MV-4-11 (cell line): Measurements from ENCODE around the gene RGS6.

Experiments
- DNase-seq: peaks from one replicate; lab custom pipeline; 2025; lab: John Stamatoyannopoulos, UW

The RGS6 gene

DNA sequence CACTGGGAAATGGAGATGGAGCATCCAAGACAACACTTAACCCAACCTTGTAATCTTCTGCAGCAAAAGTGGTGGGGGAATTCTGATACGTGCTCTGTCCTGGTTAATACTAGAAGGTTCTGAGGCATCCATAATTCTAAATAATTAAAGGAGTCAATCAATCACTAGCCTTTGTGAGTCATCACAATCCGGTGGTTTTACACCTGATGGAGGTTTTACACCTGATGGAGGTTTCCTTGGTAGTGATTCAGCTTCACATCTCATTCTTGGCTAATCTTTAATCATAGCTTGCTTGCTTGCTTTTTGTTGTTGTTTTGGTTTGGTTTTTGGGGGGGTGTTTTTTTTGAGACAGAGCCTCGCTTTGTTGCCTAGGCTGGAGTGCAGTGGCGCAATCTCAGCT lies 618.3 kb downstream of the RGS6 start:
- no peak for DNase-seq

DNA sequence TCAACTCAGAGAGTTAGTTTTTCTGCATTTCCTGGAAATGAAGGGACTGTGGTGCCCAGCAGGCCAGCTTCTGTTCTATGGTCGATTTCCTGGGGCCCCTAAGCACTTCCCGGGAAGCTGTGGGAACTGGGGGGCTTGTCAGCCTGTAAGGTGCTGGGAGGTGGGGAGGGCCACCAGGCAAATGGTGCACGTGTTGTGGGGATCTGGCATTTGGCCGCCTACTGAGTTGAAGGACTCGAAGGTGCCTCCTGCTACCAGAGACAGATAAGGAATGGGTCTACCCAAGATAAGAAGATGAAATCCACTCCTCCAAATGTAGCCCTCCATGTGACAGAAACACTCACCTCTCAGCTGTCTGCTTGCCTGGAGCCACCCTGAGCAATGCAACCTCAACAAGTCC lies 620.0 kb downstream of the RGS6 start:
- no peak for DNase-seq

GRCh38 chr14:72553161-72553560 lies 620.9 kb downstream of the RGS6 start:
- peak; percentile 17 for DNase-seq

- no peak for DNase-seq
Observed at GRCh38 chr14:72553656-72554055, 621.4 kb downstream of the RGS6 start.

- no peak for DNase-seq
Observed at GRCh38 chr14:72554401-72554800, 622.2 kb downstream of the RGS6 start.

DNA sequence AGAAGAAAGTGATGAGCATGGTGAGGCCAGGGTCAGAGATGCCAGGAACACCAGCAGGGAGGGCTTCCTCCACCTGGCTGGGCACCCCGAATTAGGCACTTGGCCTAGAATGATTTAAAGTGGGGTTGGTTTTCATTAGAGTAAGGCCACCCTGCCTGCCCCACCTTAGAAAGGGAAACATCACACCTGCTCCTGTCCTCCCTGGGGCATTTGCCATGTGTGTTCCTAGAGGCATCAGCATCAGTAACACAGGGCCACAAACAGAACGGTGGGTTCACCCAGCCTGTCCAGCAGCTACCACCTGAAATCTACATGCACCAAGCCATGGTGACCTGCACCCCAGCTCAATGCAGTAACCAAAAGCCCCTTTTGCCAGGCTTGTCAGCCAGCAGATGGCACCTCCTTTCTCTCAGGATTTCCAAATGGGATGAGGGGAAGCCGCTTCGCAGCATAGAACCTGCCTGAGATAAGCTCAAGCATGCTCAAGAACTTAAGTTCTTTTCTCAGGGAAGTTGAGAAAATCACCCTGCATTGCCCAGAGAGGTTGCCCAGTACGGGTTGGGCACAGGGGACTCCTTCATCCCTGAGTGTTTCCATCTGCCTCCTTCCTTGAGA lies 622.9 kb downstream of the RGS6 start:
- DNase-seq, result no peak

- DNase-seq, result no peak
Observed at GRCh38 chr14:72555609-72556000, 623.4 kb downstream of the RGS6 start.

DNA sequence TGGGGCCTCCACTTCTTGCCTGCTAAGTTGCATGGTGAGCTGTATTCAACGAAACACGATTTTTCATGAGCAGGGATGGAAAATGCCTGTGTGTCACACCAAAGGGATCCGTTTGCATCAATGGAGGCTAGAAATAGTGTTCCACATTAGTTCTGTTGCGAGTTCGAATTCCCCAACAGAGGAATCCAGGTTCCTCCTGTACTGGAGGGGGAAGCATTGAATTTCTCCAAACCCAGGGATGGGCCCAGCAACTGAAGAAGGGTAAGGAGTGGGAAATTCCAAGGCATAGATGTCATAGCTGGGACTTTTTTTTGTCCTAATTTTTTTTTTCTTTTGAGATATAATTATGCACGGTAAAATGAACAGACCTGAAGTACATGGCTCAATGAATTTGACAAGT lies 625.4 kb downstream of the RGS6 start:
- DNase-seq, result no peak

GRCh38 chr14:72558721-72559120 lies 626.5 kb downstream of the RGS6 start:
- DNase-seq, result peak; percentile 16

DNA sequence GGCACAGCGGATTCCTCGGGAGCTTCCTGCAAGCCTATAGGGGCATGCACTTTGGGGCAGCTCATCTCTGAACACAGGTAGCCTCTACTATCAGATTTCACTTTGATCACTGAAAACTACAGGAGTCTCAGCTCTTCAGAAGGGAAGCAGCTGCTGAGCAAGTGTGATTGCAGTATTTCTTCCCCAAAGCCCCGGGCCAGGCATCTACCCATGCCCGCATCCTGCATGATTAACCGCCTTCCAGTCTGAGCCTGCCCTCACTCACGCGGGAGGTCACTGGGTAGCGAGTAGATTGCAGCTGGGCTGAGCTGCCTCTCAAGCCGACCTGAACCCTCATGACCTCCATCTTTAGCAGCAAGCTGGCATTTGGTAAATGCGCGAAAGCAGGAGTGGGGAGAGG lies 627.0 kb downstream of the RGS6 start:
- peak; percentile 66 for DNase-seq

DNA sequence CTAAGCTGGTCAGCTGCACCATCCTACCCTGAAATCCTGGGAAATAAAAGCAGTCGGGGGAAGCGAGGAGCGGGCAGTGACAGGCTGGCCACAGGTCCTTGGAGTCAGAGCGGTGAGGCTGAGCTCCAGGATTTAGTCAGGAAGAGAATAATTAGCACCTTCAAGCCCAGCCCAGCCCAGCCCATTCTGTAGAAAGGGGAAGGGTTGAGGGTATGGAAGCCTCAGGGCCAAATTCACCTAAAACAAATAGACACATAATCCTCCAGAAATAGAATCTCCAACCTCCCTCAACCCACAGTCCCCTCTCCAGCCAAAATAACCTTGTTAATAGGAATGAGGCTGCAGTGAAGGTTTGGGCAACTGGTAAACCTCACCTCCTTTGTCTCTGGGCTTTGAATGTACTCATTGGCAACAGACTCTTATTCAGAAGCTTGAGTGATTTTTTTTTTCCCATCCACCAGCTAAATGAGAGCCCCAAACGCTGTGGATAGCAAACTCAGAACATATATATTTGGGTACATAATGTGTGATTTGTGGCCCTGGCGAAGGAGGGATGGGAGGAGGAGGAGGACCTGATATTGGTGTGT lies 627.5 kb downstream of the RGS6 start:
- no peak for DNase-seq

GRCh38 chr14:72560331-72560730 lies 628.1 kb downstream of the RGS6 start:
- DNase-seq, result no peak

DNA sequence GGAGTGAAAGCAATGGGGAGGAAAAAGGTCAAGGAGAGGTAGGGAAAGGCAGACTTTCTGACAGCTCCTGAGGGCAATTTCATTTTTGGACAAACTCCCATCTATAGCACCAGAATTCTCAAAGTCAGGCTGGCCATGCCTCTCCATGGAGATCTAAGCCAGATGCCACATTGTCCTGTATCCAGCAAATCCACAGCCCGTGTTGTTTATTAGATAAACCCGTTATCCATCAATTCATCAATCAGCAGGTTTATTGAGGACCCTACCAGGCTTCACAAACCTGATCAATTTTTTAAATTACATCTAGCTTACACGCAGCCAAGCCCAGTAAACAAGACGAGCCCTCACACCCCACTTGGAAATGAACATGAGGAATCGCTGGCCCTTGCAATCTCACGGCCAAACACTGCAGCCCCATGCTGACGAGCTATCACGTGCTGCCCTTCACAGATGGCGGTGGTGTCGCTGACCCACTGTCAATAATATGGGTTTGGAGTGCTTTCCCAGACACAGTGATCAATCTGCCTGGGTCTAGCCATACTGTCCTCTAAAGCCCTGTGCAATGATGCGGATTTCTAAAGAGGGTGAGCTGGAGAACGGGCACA lies 628.8 kb downstream of the RGS6 start:
- no peak for DNase-seq

- no peak for DNase-seq
Observed at GRCh38 chr14:72562300-72562699, 630.1 kb downstream of the RGS6 start.

- no peak for DNase-seq
Observed at GRCh38 chr14:72563676-72564075, 631.4 kb downstream of the RGS6 start.

DNA sequence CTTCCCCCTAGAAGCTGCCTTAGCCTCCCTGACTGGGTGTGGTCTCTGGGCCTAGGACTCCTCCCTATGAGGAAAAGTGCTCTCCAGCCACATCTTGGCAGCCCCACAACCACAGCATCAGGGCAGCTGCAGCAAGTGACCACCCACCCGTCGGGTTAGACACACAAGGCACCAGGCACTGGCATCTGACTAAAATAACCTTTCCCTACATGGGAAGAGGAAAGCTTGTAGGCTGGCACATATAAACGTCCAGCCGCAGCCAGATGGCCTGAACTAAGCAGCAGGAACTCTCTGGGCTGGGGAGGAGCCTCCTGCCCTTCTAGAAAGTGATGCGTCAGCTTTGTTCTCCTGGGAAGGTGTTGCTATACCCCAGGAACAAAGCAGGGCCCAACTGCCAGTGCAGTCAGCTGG lies 632.9 kb downstream of the RGS6 start:
- no peak for DNase-seq

DNA sequence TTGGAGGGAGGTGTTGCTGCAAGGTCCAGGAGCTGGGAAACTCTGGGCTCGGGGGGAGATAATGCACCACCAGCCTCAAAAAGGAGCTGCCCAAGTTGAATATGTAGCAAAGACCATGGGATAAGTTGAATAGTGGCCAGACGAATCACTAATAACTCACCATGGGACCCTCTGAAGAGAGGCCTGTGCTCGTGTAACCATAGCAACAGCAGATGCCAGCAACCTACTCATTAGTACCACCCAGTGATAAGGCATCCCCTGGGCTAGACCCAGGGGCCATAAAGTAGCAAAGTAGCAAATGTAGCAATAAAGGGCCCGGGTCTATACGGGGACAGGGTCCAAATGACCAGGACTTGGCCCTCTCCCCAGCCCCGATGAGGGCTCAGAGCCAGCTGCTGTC lies 633.7 kb downstream of the RGS6 start:
- no peak for DNase-seq

DNA sequence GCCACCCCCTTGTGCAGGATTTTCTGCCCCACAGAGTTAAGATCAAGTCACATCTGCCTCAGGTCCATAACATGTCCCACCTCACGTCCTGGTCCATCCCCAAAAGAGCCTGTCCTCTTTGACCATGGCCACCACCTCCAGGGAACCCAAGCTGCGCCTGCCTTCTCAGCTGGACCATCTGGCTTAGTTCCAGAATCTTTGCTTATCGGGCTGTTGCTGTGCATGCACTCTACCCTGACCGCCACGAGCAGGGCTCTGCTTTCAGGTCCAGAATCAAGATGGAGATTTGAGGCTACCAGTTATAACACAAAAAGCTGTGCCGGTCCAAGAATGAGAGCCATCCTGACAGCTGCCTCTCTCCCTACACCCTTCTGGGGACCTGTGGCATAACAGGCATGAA lies 635.0 kb downstream of the RGS6 start:
- no peak for DNase-seq

GRCh38 chr14:72568296-72568992 lies 636.2 kb downstream of the RGS6 start:
- no peak for DNase-seq

DNA sequence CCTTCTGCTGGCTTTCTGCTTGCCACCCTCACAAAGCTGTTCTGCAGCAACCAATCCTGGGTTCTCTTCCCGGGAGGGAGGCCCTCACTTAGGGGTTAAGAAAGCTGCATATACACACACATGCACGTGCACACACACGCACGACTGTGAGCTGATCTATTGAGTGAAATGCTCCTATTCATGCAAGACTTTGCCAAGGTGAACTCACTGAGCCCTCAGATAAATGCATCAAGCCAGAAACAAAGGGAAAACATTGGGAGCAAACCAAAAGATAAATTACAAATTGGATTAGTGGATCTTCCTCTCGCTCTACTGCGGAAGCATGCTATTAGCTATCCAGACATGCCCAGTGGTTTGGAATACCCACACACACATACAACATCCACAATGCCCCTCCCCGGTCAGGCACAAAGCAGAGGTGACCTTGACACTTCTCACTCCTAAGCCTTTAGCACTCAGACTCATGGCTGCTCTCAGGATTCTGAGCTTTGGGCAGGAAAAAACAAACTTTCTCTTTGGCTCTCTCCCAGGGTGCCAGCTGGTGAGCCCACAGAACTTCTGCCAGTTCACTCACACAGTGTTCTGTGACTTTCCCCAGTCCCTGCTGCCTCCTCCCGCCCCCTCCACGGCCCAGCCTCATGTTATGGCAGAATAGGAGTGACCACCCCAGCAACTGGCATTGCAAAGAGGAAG lies 641.6 kb downstream of the RGS6 start:
- DNase-seq, result no peak

GRCh38 chr14:72574715-72575114 lies 642.5 kb downstream of the RGS6 start:
- no peak for DNase-seq

GRCh38 chr14:72576258-72576657 lies 644.0 kb downstream of the RGS6 start:
- DNase-seq, result no peak

DNA sequence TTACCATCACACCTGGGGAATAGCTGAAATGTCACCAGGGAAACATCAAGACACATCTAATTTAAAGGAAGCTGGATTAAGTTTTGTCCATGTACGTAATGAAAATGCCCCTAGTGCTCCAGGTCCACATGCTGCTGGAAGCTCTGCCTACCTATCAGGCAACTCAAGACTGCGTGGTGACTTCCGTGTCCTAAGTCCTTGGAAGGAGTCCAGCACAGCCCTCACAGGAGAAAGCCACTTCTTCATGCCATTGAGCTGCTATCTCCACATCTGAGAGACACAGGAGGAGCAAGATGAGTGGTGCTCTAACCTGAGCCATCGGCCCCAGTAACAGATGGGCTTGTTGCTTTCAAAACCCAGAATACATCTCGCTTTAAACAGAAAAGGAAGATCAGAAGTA lies 645.3 kb downstream of the RGS6 start:
- DNase-seq, result no peak
